Activated CD4-positive, alpha-beta T cell treated with anti-CD3 and anti-CD28 coated beads for 1 hour (primary cell): ENCODE data around the gene CCDC92.
"Not testable (repeated sequence)": the region's sequence is repeated elsewhere in the genome, so short reads cannot be mapped to it uniquely, and the experiment has no call there.

Source experiments
- DNase-seq: peaks from one replicate; pipeline ENCODE4 v3.0.0-alpha.2; 2020

The CCDC92 gene

GRCh38 chr12:123934016-123934620, 38.5 kb downstream of the CCDC92 start:
- no peak for DNase-seq

DNA sequence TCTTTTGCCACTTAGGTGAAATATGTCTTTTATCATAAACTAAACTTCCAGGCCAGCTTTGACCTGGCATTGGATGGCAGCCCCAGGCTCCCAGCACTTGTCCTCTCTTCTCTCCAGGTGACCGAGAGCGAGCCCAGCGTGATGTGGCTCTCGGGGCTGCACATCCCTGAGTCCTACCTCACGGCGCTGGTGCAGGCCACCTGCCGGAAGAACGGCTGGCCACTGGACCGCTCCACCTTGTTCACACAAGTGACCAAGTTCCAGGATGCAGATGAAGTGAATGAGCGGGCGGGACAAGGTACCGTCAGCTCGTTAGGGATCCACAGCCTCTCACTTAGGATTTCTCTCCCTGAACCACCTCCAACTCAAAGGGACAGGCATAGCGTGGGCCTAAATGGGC, 39.4 kb downstream of the CCDC92 start:
- no peak for DNase-seq

DNA sequence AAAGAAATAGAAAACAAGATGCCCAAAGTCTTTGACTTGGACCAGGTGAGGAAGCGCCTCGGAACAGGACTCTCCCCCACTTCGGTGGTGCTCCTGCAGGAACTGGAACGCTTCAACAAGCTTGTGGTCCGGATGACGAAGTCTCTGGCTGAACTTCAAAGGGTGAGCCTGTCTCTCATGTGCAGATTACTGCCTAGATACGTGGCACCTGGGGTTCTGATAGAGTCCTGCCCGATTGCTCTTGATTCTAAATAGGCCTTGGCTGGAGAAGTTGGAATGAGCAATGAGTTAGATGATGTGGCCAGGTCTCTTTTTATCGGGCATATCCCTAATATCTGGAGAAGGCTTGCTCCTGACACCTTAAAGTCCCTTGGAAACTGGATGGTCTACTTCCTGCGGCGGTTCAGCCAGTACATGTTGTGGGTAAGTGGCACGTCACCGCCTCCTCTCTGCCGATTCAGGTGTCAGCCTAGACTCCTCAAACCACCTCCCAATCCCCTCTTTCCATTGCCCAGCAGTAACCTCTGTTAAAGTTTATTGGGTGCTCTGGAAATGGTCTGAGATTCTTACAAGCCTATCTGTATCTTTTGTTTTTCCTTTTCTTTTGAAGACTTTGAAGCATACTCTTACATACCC, 40.8 kb downstream of the CCDC92 start:
- DNase-seq: peak; percentile 33

DNA sequence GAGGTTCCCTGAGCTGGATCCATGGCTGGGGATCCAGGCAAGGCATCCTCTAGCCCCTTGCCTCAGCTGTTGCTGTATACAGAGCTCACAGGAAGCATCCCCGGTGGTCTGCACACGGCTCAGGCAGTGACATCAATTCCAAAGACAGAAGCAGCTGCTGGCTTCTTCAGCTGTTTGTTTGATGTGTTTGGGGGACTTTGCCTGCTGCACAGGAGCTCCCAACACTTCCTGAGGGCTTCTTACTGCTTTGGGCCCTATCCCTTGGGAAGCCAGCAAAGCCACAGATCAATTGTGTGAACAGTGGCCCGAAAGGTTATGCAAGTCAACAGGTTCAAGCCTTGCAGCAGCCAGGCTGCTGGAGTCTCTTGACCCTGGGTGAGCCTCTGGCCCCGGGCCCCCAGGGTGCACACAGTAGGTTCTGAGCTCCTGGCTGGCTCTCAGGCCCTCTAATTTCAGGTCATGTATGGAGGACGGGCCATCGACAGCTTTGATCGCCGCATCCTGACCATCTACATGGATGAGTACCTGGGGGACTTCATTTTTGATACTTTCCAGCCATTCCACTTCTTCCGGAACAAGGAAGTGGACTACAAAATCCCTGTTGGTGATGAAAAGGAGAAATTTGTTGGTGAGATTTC, 42.6 kb downstream of the CCDC92 start:
- DNase-seq: no peak

- no peak for DNase-seq
These were observed 43.7 kb downstream of the CCDC92 start for GRCh38 chr12:123928897-123929296.

- DNase-seq: no peak
These were observed 44.3 kb downstream of the CCDC92 start for GRCh38 chr12:123928274-123928865.

DNA sequence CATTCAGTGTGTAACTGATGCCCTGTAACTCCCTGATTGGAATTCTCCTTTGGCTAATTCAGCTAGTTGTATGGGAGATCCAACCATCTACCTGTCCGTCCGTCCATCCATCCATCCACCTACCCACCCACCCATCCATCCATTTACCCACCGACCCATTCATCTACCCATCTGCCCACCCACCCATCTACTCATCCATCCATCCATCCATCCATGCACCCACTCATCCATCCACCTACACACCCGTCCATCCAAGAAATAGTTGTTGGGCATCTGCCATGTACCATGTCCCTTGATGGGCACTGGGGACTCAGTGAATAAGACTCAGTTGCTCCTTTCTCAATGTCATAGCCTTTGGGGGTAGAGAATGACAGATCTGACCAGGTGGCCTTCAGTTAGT, 48.1 kb downstream of the CCDC92 start:
- DNase-seq: no peak

GRCh38 chr12:123923927-123924326, 48.7 kb downstream of the CCDC92 start:
- DNase-seq: no peak

DNA sequence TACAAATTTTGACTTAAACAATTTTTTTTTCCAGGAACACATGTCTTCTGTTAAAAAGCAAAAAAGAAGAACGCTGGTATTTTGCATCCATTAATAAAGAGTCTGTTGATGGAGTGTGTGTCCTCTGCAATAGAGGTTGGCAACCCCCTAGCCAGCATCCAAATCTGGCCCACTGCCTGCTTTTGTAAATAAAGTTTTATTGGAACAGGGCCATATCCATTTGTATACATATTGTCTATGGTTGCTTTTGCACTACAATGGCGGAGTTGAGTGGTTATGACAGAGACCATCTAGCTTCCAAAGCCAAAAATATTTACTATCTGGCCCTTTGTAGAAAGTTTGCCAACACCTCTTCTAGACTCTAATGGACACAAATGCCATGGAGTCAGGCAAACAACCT, 49.6 kb downstream of the CCDC92 start:
- no peak for DNase-seq

DNA sequence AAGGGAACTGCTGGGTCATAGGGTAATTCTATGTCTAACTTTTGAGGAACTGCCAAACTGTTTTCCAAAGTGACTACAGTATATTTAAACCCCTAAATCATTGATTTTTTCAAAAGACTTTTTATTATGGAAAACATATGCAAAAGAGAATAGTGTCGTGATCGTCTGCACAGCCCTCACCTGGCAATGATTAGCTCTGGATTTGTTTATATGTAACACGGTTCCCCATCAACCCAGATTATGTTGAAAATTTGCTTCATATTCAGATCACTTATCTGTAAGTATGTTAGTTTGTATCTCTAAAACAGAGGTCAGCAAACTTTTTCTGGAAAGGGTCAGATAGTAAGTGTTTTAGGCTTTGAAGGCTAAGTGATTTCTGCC, 52.7 kb downstream of the CCDC92 start:
- DNase-seq: no peak

GRCh38 chr12:123917337-123917850, 55.2 kb downstream of the CCDC92 start:
- no peak for DNase-seq

- peak; percentile 29 for DNase-seq
These were observed 55.9 kb downstream of the CCDC92 start for GRCh38 chr12:123916729-123917128.

DNA sequence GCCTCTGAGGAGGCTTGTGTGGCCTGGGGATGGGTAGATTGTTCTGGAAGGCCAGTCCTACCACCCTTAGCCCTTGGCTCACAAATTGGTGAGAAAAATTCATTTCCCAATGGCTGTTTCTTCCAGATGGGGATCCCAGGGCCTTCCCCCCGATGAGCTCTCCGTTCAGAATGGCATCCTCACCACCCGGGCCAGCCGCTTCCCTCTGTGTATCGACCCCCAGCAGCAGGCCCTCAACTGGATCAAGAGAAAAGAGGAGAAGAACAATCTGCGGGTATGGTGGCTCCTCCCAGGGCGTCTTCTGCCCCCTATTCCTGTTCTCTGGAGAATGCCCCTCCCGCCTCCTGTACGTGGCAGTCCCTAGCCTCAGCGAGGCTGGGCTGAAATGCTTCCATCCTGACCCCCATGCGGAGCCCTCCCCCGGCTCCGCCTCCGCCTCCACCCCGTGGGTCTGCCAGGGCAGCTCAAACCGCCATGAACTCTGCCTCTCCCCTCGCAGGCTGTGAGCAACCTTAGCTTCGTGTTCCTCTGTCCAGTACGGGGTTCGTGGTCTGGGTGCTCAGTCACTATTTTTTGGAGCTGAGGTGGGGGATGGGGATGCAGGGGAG, 57.8 kb downstream of the CCDC92 start:
- no peak for DNase-seq

GRCh38 chr12:123912415-123913380, 59.9 kb downstream of the CCDC92 start:
- DNase-seq: no peak

GRCh38 chr12:123911672-123912409, 60.8 kb downstream of the CCDC92 start:
- not testable (repeated sequence) for DNase-seq

GRCh38 chr12:123910761-123911193, 61.9 kb downstream of the CCDC92 start:
- DNase-seq: no peak

- no peak for DNase-seq
These were observed 62.6 kb downstream of the CCDC92 start for GRCh38 chr12:123910057-123910456.

DNA sequence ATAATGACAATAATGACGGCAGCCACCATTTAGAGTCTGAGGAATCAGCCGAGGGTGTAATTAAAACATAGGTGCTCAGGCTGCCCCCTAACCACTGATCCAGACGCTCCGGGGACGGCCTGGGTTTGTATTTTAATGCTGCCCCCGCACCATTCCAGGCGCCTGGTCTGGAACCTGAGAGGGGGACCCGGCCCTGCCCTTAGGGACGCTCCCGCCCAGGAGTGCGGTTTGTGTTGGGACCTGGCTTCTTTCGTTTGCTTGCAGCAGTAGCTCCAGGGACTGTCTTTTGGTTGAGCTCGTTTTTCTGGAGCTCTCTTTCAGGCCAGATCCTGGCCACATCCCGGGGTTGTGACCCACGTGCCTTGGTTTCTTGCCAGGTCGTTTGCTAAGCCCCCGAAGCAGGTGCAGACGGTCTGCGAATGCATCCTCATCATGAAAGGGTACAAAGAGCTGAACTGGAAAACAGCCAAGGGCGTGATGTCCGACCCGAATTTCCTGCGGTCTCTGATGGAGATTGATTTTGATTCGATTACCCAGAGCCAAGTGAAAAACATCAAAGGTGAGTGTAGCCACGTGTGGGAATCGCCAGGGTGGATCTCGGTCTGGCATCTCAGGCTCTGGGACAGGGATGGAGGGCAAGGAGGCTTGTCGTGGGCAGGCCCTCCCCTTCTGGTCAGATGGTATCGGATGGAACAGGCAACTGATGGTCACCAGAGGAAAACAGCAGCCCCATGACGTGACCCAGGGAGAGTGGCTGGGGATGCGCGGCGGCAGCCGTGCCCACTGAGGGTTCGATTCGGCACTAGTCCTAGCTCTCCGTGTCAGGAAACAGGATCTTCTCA, 63.5 kb downstream of the CCDC92 start:
- no peak for DNase-seq

DNA sequence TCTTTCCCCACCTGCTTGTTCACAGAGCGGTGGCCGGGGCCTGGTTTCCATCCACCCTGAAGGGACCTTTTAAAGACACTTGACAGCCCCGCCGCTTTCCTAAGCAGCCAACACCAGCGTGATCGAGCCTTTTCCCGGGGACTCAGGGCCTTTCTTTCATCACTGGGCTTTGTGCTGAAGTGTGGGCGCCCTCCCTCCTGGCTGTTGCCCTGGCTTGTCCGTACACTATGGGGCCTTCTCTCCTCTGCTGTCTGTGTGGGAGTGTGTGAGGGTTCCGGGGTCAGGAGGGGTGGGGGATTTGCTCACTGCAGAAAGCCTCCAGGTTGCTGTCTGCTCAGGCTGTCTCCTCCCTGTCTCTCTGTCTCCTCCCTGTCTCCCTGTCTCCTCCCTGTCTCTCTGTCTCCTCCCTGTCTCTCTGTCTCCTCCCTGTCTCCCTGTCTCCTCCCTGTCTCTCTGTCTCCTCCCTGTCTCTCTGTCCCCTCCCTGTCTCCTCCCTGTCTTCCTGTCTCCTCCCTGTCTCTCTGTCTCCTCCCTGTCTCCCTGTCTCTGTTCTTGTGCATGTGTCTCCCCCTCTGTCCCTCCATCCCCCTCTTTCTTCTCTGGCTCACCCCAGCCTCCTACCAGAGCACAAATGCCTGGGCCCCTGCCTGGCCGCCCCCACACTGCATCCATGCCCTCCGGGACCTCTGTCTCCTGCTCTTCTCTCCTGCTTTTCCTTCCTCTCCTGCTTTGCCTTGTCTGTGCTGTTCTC, 64.7 kb downstream of the CCDC92 start:
- DNase-seq: no peak
